SU-DHL-6 (cell line): ENCODE data around the gene FTCDNL1.

ENCODE experiments used
- H2AFZ ChIP-seq: fragments of 200-600 bp; sonication (generic); 2 replicates; pipeline ENCODE4 v1.6.1; 2014; ENCODE audit warnings: low read depth, mild to moderate bottlenecking, moderate library complexity, mixed read lengths, antibody characterized with exemption, low read length; ENCODE audit not compliant: severe bottlenecking
- H3F3A ChIP-seq: fragments of 200-600 bp; shearing (Covaris generic); 2 replicates; pipeline ENCODE4 v1.6.0; 2016; ENCODE audit warnings: antibody characterized with exemption, mild to moderate bottlenecking; ENCODE audit not compliant: insufficient read depth
- H3K27ac ChIP-seq: fragments of 200-600 bp; sonication (generic); 2 replicates; pipeline ENCODE4 v1.5.1; 2016; ENCODE audit warnings: low read depth, mild to moderate bottlenecking, low read length, moderate library complexity, mixed read lengths
- H3K27me3 ChIP-seq: fragments of 200-600 bp; sonication (generic), shearing (Covaris generic); 2 replicates; pipeline ENCODE4 v1.6.0; 2014; ENCODE audit warnings: mild to moderate bottlenecking, low read length
- H3K36me3 ChIP-seq: fragments of 200-600 bp; sonication (generic); 2 replicates; pipeline ENCODE4 v1.6.1; 2014; ENCODE audit warnings: mild to moderate bottlenecking, low read length, mixed read lengths
- H3K4me2 ChIP-seq: fragments of 300-600, 200-600 bp; shearing (Covaris generic), sonication (generic); 2 replicates; pipeline ENCODE4 v1.6.0; 2014; ENCODE audit warnings: low read length, low read depth, mild to moderate bottlenecking; ENCODE audit not compliant: poor library complexity, severe bottlenecking
- H3K4me3 ChIP-seq: fragments of 200-600 bp; sonication (generic); 2 replicates; pipeline ENCODE4 v1.5.1; 2014; ENCODE audit warnings: antibody characterized with exemption, low read length, mild to moderate bottlenecking, mixed read lengths; ENCODE audit not compliant: insufficient read depth, poor library complexity, severe bottlenecking
- H3K79me2 ChIP-seq: fragments of 200-600 bp; sonication (generic); 2 replicates; pipeline ENCODE4 v1.6.1; 2014; ENCODE audit warnings: mild to moderate bottlenecking, low read length, moderate library complexity; ENCODE audit not compliant: insufficient read depth
- H3K9ac ChIP-seq: fragments of 200-600 bp; sonication (generic); 2 replicates; pipeline ENCODE4 v1.7.0; 2014; ENCODE audit warnings: mild to moderate bottlenecking, low read length
- H3K9me2 ChIP-seq: fragments of 200-600 bp; sonication (generic); replicated peaks from 2 replicates; pipeline ENCODE4 v1.6.1; 2014; ENCODE audit warnings: low read length; ENCODE audit not compliant: insufficient read depth
- H3K9me3 ChIP-seq: fragments of 200-600 bp; sonication (generic); 2 replicates; pipeline ENCODE4 v1.6.1; 2014; ENCODE audit warnings: low read length, mixed read lengths; ENCODE audit not compliant: insufficient read depth
- H4K20me1 ChIP-seq: fragments of 200-600 bp; sonication (generic); 2 replicates; pipeline ENCODE4 v1.6.1; 2014; ENCODE audit warnings: low read depth, mild to moderate bottlenecking, antibody characterized with exemption, low read length, moderate library complexity, mixed read lengths
- EZH2phosphoT487 ChIP-seq: fragments of 200-600 bp; sonication (generic), shearing (Covaris generic); conservative IDR thresholded peaks from 2 replicates; pipeline ENCODE4 v1.6.1; 2018; ENCODE audit warnings: mild to moderate bottlenecking, antibody characterized with exemption, low read length, moderate library complexity, mixed read lengths
- TF ChIP-seq, protein P1 (sequence below): fragments of 200-600 bp; sonication (generic); IDR thresholded peaks from one replicate; pipeline ENCODE4 v1.5.1; 2017; ENCODE audit warnings: antibody characterized with exemption, mild to moderate bottlenecking, low read length, moderate library complexity; ENCODE audit not compliant: insufficient read depth, poor library complexity, severe bottlenecking

Gene FTCDNL1

DNA sequence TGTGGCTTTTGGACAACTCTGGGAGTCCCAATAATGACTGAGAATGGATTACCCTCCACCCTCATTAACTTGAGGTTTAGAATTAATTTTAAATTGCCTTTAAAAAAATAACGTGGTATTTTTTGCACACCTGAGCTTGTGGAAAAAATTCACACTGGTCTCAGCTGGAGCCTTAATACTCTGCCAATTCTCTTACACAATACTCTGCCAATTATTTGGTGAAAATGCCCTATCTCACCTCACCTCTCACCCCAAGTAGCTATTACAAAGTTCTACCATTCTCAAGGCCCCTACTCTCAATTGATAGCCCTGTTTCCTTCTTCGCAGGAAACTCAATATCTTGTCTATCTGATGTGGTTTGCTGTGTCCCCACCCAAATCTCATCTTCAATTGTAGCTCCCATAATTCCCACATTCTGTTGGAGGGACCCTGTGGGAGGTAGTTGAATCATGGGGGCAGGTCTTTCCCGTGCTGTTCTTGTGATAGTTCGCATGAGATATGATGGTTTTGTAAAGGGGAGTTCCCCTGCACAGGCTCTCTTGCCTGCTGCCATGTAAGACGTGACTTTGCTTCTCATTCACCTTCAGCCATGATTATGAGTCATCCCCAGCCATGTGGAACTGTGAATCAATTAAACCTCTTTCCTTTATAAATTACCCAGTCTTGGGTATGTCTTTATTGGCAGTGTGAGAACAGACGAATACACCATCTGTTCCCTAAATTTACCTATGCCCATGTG is 32.7 kb upstream of the FTCDNL1 start:
- H2AFZ ChIP-seq = no peak overlapping the region
- H3K79me2 ChIP-seq = no peaks in the 10 kb centered on the region
- no peak overlapping the region for H3K4me2 ChIP-seq
- no peaks in the 10 kb centered on the region for H3K27me3 ChIP-seq
- H3K4me3 ChIP-seq = no peak overlapping the region
- TF ChIP-seq, protein P1, sequence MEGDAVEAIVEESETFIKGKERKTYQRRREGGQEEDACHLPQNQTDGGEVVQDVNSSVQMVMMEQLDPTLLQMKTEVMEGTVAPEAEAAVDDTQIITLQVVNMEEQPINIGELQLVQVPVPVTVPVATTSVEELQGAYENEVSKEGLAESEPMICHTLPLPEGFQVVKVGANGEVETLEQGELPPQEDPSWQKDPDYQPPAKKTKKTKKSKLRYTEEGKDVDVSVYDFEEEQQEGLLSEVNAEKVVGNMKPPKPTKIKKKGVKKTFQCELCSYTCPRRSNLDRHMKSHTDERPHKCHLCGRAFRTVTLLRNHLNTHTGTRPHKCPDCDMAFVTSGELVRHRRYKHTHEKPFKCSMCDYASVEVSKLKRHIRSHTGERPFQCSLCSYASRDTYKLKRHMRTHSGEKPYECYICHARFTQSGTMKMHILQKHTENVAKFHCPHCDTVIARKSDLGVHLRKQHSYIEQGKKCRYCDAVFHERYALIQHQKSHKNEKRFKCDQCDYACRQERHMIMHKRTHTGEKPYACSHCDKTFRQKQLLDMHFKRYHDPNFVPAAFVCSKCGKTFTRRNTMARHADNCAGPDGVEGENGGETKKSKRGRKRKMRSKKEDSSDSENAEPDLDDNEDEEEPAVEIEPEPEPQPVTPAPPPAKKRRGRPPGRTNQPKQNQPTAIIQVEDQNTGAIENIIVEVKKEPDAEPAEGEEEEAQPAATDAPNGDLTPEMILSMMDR = no peak
- no peak for TF ChIP-seq EZH2phosphoT487
- no peak overlapping the region for H3K27ac ChIP-seq
- H3F3A ChIP-seq = no peaks in the 10 kb centered on the region
- no peaks in the 10 kb centered on the region for H3K36me3 ChIP-seq
- H4K20me1 ChIP-seq = no peaks in the 10 kb centered on the region
- H3K9me3 ChIP-seq = peaks cover 9% of the 10 kb centered on the region; the same call in 1 of the 2 replicates
- no peaks in the 10 kb centered on the region for H3K9me2 ChIP-seq
- no peak overlapping the region for H3K9ac ChIP-seq

GRCh38 chr2:199882667-199883066 is 31.7 kb upstream of the FTCDNL1 start:
- H4K20me1 ChIP-seq = no peaks in the 10 kb centered on the region

DNA sequence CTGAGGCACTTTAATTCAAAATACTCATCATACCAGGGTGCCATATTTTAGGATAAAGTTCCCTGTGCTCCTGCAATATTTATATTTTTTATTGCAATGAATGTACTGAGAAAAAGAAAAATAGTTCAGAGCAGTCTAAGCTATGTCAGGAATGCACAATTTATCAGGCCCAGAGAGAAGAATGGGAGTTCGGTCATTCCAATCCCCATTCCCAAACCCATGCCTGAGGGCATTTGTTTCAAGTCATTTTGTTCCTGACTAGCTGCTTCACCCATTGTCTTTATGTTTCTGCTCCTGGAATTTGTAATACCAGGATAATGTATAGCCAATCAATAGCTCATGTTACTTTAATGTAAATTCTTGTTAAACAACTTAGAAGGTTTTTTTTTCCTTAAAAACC is 24.4 kb upstream of the FTCDNL1 start:
- Histone ChIP-seq H3K4me3 (no peak overlapping the region), H3K79me2 (no peaks in the 10 kb centered on the region), H4K20me1 (no peaks in the 10 kb centered on the region), H3K27ac (no peak overlapping the region), H3K9ac (no peak overlapping the region), H3K36me3 (no peaks in the 10 kb centered on the region), H3K27me3 (no peaks in the 10 kb centered on the region), H3F3A (no peaks in the 10 kb centered on the region), H3K9me3 (peaks cover 5% of the 10 kb centered on the region; the same call in 1 of the 2 replicates), H3K4me2 (no peak overlapping the region), H3K9me2 (no peaks in the 10 kb centered on the region), H2AFZ (no peak overlapping the region)
- TF ChIP-seq EZH2phosphoT487 = no peak
- TF ChIP-seq, protein P1 = no peak

More at GRCh38 chr2:199882667-199883066, 31.7 kb upstream of the FTCDNL1 start:
- no peak overlapping the region for H3K27ac ChIP-seq
- no peak for TF ChIP-seq EZH2phosphoT487
- TF ChIP-seq, protein P1 = no peak
- H2AFZ ChIP-seq = no peak overlapping the region
- no peaks in the 10 kb centered on the region for H3K79me2 ChIP-seq
- H3K9me2 ChIP-seq = no peaks in the 10 kb centered on the region
- H3K36me3 ChIP-seq = no peaks in the 10 kb centered on the region
- no peaks in the 10 kb centered on the region for H3F3A ChIP-seq
- peaks cover 9% of the 10 kb centered on the region; the same call in 1 of the 2 replicates for H3K9me3 ChIP-seq
- no peak overlapping the region for H3K4me3 ChIP-seq
- H3K9ac ChIP-seq = no peak overlapping the region
- no peaks in the 10 kb centered on the region for H3K27me3 ChIP-seq
- H3K4me2 ChIP-seq = no peak overlapping the region
